HepG2 (cell line): ENCODE data around the gene SMR3B. TPM values are rescaled to one million over a fixed set of nuclear protein-coding genes. Genes with fewer than 3 reads are reported as not detected.

Experiments
- ATAC-seq: fragments of 200-7000 bp; cut with Tn5 transposase; 3 replicates; pipeline ENCODE4 v1.9.1; 2020; ENCODE audit warnings: mild to moderate bottlenecking, moderate library complexity
- BruUV-seq: library from RNA; stranded (reverse); fragments of 400-500 nt; replicated peaks from 2 replicates; lab custom pipeline; 2021; lab: Mats Ljungman, UMichigan
- CTCF ChIA-PET: fragments of 300-600 bp; formaldehyde crosslinking; extraction: SDS; loops from one replicate; lab custom pipeline; 2021; ENCODE audit warnings: low total read pairs, inconsistent platforms, low intra/inter-chr PET ratio; lab: Yijun Ruan, JAX
- POLR2A ChIA-PET: fragments of 350-600 bp; sonication (Branson Sonifier 250); formaldehyde crosslinking; loops from one replicate; lab custom pipeline; 2020; ENCODE audit warnings: antibody characterized with exemption, inconsistent platforms; lab: Yijun Ruan, JAX
- DNase-seq: peaks from one replicate; pipeline ENCODE4 v3.0.0-alpha.2; 2015; ENCODE audit warnings: low spot score
- FAIRE-seq: peaks from 3 replicates; lab custom pipeline; 2011; peaks lifted over from hg19 to GRCh38; lab: Jason Lieb, UNC
- H2AFZ ChIP-seq: one replicate; pipeline ENCODE4 v1.6.1; 2011; ENCODE audit warnings: low read length, inconsistent platforms
- H3K27ac ChIP-seq: fragments of 300-600 bp; 3 replicates; pipeline ENCODE4 v1.8.0; 2011; ENCODE audit warnings: mixed run types, mild to moderate bottlenecking, mixed read lengths, low read length, inconsistent platforms; ENCODE audit not compliant: insufficient read depth; ENCODE audit errors: extremely low read length
- H3K27me3 ChIP-seq, 2 experiments: fragments of 200-600 bp in 1 of 2; 2 replicates in 1 of 2; 3 replicates in 1 of 2; pipeline versions ENCODE4 v1.6.0 to v1.8.0; 2011; ENCODE audit warnings: low read length in 2 of 2, mild to moderate bottlenecking in 2 of 2, moderate library complexity in 2 of 2, inconsistent platforms in 1 of 2; ENCODE audit not compliant: insufficient read depth in 2 of 2, control insufficient read depth in 1 of 2
- H3K36me3 ChIP-seq, 2 experiments: fragments of 200-600 bp in 1 of 2; replicated peaks in 1 of 2; 2 replicates in 1 of 2; 3 replicates in 1 of 2; pipeline versions ENCODE4 v1.5.1 to v1.8.0; 2011; ENCODE audit warnings: low read length in 2 of 2, inconsistent platforms in 1 of 2; ENCODE audit not compliant: insufficient read depth in 2 of 2, control insufficient read depth in 1 of 2
- H3K4me1 ChIP-seq: 2 replicates; pipeline ENCODE4 v1.5.1; 2012; ENCODE audit warnings: low read length, inconsistent platforms; ENCODE audit not compliant: insufficient read depth
- H3K4me2 ChIP-seq: 2 replicates; pipeline ENCODE4 v1.6.0; 2011; ENCODE audit warnings: low read depth, low read length, inconsistent platforms
- H3K4me3 ChIP-seq, 3 experiments: fragments of 200-600 bp in 1 of 3; sonication (generic), shearing (Covaris generic) in 1 of 3; replicated peaks in 1 of 3; 2 replicates each; pipeline ENCODE4 v1.5.1; 2011 to 2016; ENCODE audit warnings: low read length in 3 of 3, inconsistent platforms in 2 of 3, low read depth in 2 of 3, mild to moderate bottlenecking in 2 of 3, control low read depth in 1 of 3, mixed read lengths in 1 of 3; ENCODE audit not compliant: insufficient read depth in 1 of 3
- H3K79me2 ChIP-seq: one replicate; pipeline ENCODE4 v1.6.1; 2011; ENCODE audit warnings: low read length, inconsistent platforms; ENCODE audit not compliant: insufficient read depth
- H3K9ac ChIP-seq: 2 replicates; pipeline ENCODE4 v1.6.0; 2011; ENCODE audit warnings: mild to moderate bottlenecking, low read depth, low read length, inconsistent platforms; ENCODE audit not compliant: insufficient read depth
- H3K9me3 ChIP-seq: 2 replicates; pipeline ENCODE4 v1.5.1; 2012; ENCODE audit warnings: mild to moderate bottlenecking, low read length
- H4K20me1 ChIP-seq: 2 replicates; pipeline ENCODE4 v1.6.0; 2011; ENCODE audit warnings: inconsistent platforms, mild to moderate bottlenecking, low read length, moderate library complexity; ENCODE audit not compliant: insufficient read depth
- ATAD3A ChIP-seq: sonication (generic); formaldehyde crosslinking; IDR thresholded peaks from 2 replicates; pipeline ENCODE4 v1.4.0; 2020; ENCODE audit warnings: missing genetic modification reagents
- BCL6 ChIP-seq: IDR thresholded peaks from 2 replicates; pipeline ENCODE4 v1.6.1; 2016; ENCODE audit warnings: missing genetic modification reagents, missing compliant biosample characterization
- GPBP1L1 ChIP-seq: sonication (generic); formaldehyde crosslinking; IDR thresholded peaks from 2 replicates; pipeline ENCODE4 v1.5.0; 2020; ENCODE audit warnings: mild to moderate bottlenecking, missing genetic modification reagents
- HNRNPUL1 ChIP-seq: fragments of 200-400 bp; formaldehyde crosslinking; IDR thresholded peaks from 2 replicates; pipeline ENCODE4 v1.6.1; 2017; ENCODE audit warnings: low read depth, mild to moderate bottlenecking, low read length, moderate library complexity
- KDM2A ChIP-seq: sonication (generic); formaldehyde crosslinking; IDR thresholded peaks from 2 replicates; pipeline ENCODE4 v1.4.0; 2020; ENCODE audit warnings: low read depth, missing genetic modification reagents, borderline replicate concordance
- POLR2G ChIP-seq: fragments of 200-400 bp; formaldehyde crosslinking; IDR thresholded peaks from 2 replicates; pipeline ENCODE4 v1.6.1; 2018; ENCODE audit warnings: mild to moderate bottlenecking, low read depth, low read length, moderate library complexity
- RARG ChIP-seq: sonication (generic); formaldehyde crosslinking; IDR thresholded peaks from 2 replicates; pipeline ENCODE4 v1.4.0; 2020; ENCODE audit warnings: low read depth, mild to moderate bottlenecking, missing genetic modification reagents
- U2AF2 ChIP-seq: fragments of 200-400 bp; formaldehyde crosslinking; IDR thresholded peaks from 2 replicates; pipeline ENCODE4 v1.6.1; 2017; ENCODE audit warnings: low read depth, mild to moderate bottlenecking, low read length
- ZFP1 ChIP-seq: IDR thresholded peaks from 2 replicates; pipeline ENCODE4 v1.6.1; 2016
- ZNF205 ChIP-seq: IDR thresholded peaks from 2 replicates; pipeline ENCODE4 v1.6.1; 2018; ENCODE audit warnings: missing biosample characterization, missing genetic modification reagents
- ZNF674 ChIP-seq: sonication (generic); formaldehyde crosslinking; IDR thresholded peaks from 2 replicates; pipeline ENCODE4 v1.5.0; 2020; ENCODE audit warnings: low read depth, mild to moderate bottlenecking, missing genetic modification reagents
- WGBS: methylation state at CpG from one replicate; pipeline ENCODE4 v1.1.6; 2017; ENCODE audit warnings: low lambda C conversion rate; 5-methylcytosine and 5-hydroxymethylcytosine counted together
- in situ Hi-C: cut with HindIII; loops from 2 replicates; pipeline ENCODE4 v1.10.0; 2017; ENCODE audit warnings: low pct_unique_long_range_greater_than_20kb; ENCODE audit not compliant: extremely low pct_ligation_motif_present
- intact Hi-C: fragments of 100-400 bp; cut with micrococcal nuclease; formaldehyde crosslinking; loops from one replicate; pipeline ENCODE4 v1.10.0; 2022; ENCODE audit not compliant: unreplicated experiment
- polyA plus RNA-seq, 8 experiments: library from polyadenylated mRNA; depleted of rRNA in 3 of 8; stranded (reverse) in 7 of 8; unstranded in 1 of 8; fragments of >200 nt; fragmentation: Illumina TruSeq in 4 of 8; extraction: Trizol in 4 of 8; gene quantifications; 2 replicates each; pipeline versions ENCODE4 v1.2.1 to v1.2.3, GENCODE V29; 2011 to 2016; ENCODE audit warnings: low read depth in 4 of 8, missing spikeins in 1 of 8, mixed read lengths in 1 of 8; ENCODE audit not compliant: insufficient read depth in 1 of 8
- total RNA-seq, 5 experiments: library from RNA; depleted of rRNA; stranded (reverse); fragments of >200 nt; fragmentation: Illumina TruSeq; extraction: Trizol; gene quantifications; 2 replicates each; pipeline ENCODE4 v1.2.3, GENCODE V29; 2016; ENCODE audit warnings: low read depth in 1 of 5
- TF ChIP-seq, protein P1 (sequence below): sonication (generic); formaldehyde crosslinking; IDR thresholded peaks from 2 replicates; pipeline ENCODE4 v1.8.1; 2022; ENCODE audit warnings: mild to moderate bottlenecking, missing genetic modification reagents
- TF ChIP-seq, protein P2 (sequence below): sonication (generic); formaldehyde crosslinking; IDR thresholded peaks from 2 replicates; pipeline ENCODE4 v1.8.1; 2023; ENCODE audit warnings: mild to moderate bottlenecking, missing genetic modification reagents, borderline replicate concordance

SMR3B gene
- total and polyA plus RNA-seq, 2 of the 13 experiments (the other 11 are each of a cell fraction or from before 2014, with no cell fraction given) = not detected

DNA sequence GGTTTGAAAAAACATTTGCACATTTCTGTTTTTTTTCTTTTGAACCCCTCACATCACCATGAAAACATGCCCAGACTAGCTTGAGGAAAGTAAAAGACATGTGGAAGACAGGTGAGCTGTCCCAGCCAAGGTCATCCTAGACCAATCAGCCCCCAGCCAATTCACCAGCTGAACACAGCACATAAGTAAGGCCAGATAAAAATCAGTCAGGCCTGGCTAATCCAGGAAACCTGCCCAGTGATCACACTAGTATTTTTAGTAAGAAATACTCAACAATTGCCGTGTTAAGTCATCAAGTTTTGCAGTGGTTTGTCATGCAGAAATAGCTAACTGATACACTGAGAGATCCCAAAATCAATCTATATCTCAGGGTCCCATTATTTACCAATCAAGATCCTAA, 26.7 kb upstream of the SMR3B start:
- Histone ChIP-seq H3K4me3 (no peak overlapping the region), H3K36me3 (no peaks in the 10 kb centered on the region), H3K27ac (no peak overlapping the region), H3K9me3 (no peaks in the 10 kb centered on the region), H3K9ac (no peak overlapping the region), H3K79me2 (no peaks in the 10 kb centered on the region), H4K20me1 (no peaks in the 10 kb centered on the region), H2AFZ (no peak overlapping the region), H3K4me1 (no peaks in the 10 kb centered on the region), H3K27me3 (0 out of 5 replicates have a peak, but pooled peaks cover 0 to 3% of the 10 kb centered on the region in 2 experiments)
- in situ Hi-C loops = no loop called here
- DNase-seq (no peak), FAIRE-seq (no peak), ATAC-seq (no peak)
- ChIA-PET CTCF (no interaction called here), POLR2A (no interaction called here)
- intact Hi-C loops = loop anchor here (10.0 kb wide), 1 partner anchor 1391 kb away; no protein-coding TSS in a partner anchor
- 29% methylated on average over 1 of the region's 1 CpG for WGBS
- no peak for TF ChIP-seq ATAD3A (CRISPR knock-in tag)
- TF ChIP-seq, all 625 proteins: peak for 0
- H3K4me2 ChIP-seq = no peak overlapping the region
- no TSS peak for BruUV-seq

DNA sequence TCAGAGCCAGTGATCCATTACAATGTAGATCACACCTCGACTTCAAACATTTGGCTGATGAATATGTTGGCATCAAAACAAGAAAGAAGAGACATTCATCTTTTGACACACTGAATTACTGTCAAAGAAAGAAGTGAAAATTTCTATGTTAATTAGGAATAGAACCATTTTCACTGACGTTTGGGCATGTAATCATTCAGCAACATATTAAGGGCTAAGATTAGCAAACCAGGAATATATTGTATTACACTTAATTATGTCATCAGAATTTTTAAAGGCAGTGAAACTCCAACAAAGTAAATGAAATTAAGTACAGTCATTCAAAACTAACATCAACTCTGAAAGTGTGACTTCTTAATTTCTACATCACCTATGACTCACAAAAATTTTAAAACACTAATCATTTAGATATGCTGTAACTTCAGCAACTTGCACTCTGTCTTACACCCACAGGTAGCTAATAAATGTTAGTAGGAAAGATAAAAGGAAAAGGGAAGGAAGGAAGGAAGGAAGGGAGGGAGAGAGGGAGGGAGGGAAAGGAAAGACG, 23.7 kb upstream of the SMR3B start:
- intact Hi-C loops (loop anchor here (10.0 kb wide), 1 partner anchor 1394 kb away; no protein-coding TSS in a partner anchor), in situ Hi-C loops (no loop called here)
- 17% methylated on average over 3 of the region's 3 CpGs for WGBS
- POLR2A ChIA-PET = no interaction called here
- CTCF ChIA-PET = no interaction called here
- Histone ChIP-seq H3K27me3 (no peaks in the 10 kb centered on the region), H3K9me3 (no peaks in the 10 kb centered on the region), H3K27ac (no peak overlapping the region), H3K4me2 (no peak overlapping the region), H3K9ac (no peak overlapping the region), H3K4me1 (no peaks in the 10 kb centered on the region), H3K79me2 (no peaks in the 10 kb centered on the region), H2AFZ (no peak overlapping the region), H3K4me3 (no peak overlapping the region), H4K20me1 (no peaks in the 10 kb centered on the region), H3K36me3 (no peaks in the 10 kb centered on the region)
- no peak for FAIRE-seq
- DNase-seq = no peak
- BruUV-seq = no TSS peak
- no peak for ATAC-seq
- no peak for TF ChIP-seq BCL6
- no peak for TF ChIP-seq ZNF205
- no peak for TF ChIP-seq U2AF2
- TF ChIP-seq, protein P1, sequence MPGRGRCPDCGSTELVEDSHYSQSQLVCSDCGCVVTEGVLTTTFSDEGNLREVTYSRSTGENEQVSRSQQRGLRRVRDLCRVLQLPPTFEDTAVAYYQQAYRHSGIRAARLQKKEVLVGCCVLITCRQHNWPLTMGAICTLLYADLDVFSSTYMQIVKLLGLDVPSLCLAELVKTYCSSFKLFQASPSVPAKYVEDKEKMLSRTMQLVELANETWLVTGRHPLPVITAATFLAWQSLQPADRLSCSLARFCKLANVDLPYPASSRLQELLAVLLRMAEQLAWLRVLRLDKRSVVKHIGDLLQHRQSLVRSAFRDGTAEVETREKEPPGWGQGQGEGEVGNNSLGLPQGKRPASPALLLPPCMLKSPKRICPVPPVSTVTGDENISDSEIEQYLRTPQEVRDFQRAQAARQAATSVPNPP (CRISPR knock-in tag) = no peak
- TF ChIP-seq RARG (CRISPR knock-in tag) = no peak
- no peak for TF ChIP-seq ZNF674
- no peak for TF ChIP-seq POLR2G
- no peak for TF ChIP-seq HNRNPUL1
- TF ChIP-seq GPBP1L1 (CRISPR knock-in tag) = no peak
- TF ChIP-seq KDM2A (CRISPR knock-in tag) = no peak
- TF ChIP-seq, protein P2, sequence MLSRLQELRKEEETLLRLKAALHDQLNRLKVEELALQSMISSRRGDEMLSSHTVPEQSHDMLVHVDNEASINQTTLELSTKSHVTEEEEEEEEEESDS = no peak
- TF ChIP-seq ZFP1 (CRISPR knock-in tag) = no peak
